ENCODE results near the gene SP140. TPM values are rescaled to one million over a fixed set of nuclear protein-coding genes. Genes with fewer than 3 reads are reported as not detected.

SP140 gene
- total RNA-seq, 2 experiments from 2014 or later = 4.8 to 6.4 TPM

- DNase-seq (ENCODE audit: low spot score) = no peak
- POLR2A ChIA-PET = interaction anchor here (0.9 to 1.3 kb wide), 2 partner anchors 17 to 24 kb away, joined by 3 read pairs; no protein-coding TSS in a partner anchor
- no peaks in the 10 kb centered on the region for H4K20me1 ChIP-seq (ENCODE audit: insufficient read depth, low read length)
- no peaks in the 10 kb centered on the region; the same call in 1 of the 2 replicates for H3K79me2 ChIP-seq (ENCODE audit: insufficient read depth, low read depth, low read length)
- H3K36me3 ChIP-seq (ENCODE audit: insufficient read depth, low read length) = peaks cover 22% of the 10 kb centered on the region; the same call in 1 of the 2 replicates
- no TSS peak for BruUV-seq (replicated peaks)
- peaks cover 3% of the 10 kb centered on the region for H3K4me1 ChIP-seq (ENCODE audit: insufficient read depth, low read length, poor library complexity, severe bottlenecking)
- peaks cover 15% of the 10 kb centered on the region; the same call in 1 of the 2 replicates for H3K9me3 ChIP-seq (ENCODE audit: low read length)
- no peaks in the 10 kb centered on the region for H3K9me2 ChIP-seq (ENCODE audit: insufficient read depth, low read length)
- H3K4me3 ChIP-seq (ENCODE audit: low read depth, low read length, poor library complexity, severe bottlenecking) = no peak overlapping the region
- TF ChIP-seq EZH2phosphoT487 (IDR thresholded peaks at IDR 0.05; ENCODE audit: borderline replicate concordance, low read depth, low read length) (no peak), CTCF (conservative IDR thresholded peaks at IDR 0.05; ENCODE audit: low read length) (no peak)
- H3K27ac ChIP-seq (ENCODE audit: low read depth, low read length, poor library complexity, severe bottlenecking) = no peak overlapping the region
- CTCF ChIA-PET (ENCODE audit: unreplicated experiment) = no interaction called here
- H2AFZ ChIP-seq (ENCODE audit: low read length) = no peak overlapping the region
- intact Hi-C loops (cut with micrococcal nuclease; ENCODE audit: unreplicated experiment) = no loop called here
- H3K4me2 ChIP-seq (ENCODE audit: low read length) = no peak overlapping the region
These were observed 118.2 kb downstream of the SP140 start for GRCh38 chr2:230343747-230344146.

- CTCF ChIA-PET (ENCODE audit: unreplicated experiment) = no interaction called here
- Histone ChIP-seq H3K4me2 (ENCODE audit: low read length) (no peak overlapping the region), H3K79me2 (ENCODE audit: insufficient read depth, low read depth, low read length) (no peaks in the 10 kb centered on the region; the same call in 1 of the 2 replicates), H3K9me2 (ENCODE audit: insufficient read depth, low read length) (no peaks in the 10 kb centered on the region), H2AFZ (ENCODE audit: low read length) (no peak overlapping the region), H3K4me1 (ENCODE audit: insufficient read depth, low read length, poor library complexity, severe bottlenecking) (peaks cover 3% of the 10 kb centered on the region), H3K4me3 (ENCODE audit: low read depth, low read length, poor library complexity, severe bottlenecking) (no peak overlapping the region), H3K36me3 (ENCODE audit: insufficient read depth, low read length) (peaks cover 22% of the 10 kb centered on the region; the same call in 1 of the 2 replicates), H3K27ac (ENCODE audit: low read depth, low read length, poor library complexity, severe bottlenecking) (no peak overlapping the region), H3K9me3 (ENCODE audit: low read length) (peaks cover 15% of the 10 kb centered on the region; the same call in 1 of the 2 replicates), H4K20me1 (ENCODE audit: insufficient read depth, low read length) (no peaks in the 10 kb centered on the region)
- TF ChIP-seq CTCF (conservative IDR thresholded peaks at IDR 0.05; ENCODE audit: low read length) (no peak), EZH2phosphoT487 (IDR thresholded peaks at IDR 0.05; ENCODE audit: borderline replicate concordance, low read depth, low read length) (no peak)
- intact Hi-C loops (cut with micrococcal nuclease; ENCODE audit: unreplicated experiment) = no loop called here
- POLR2A ChIA-PET = interaction anchor here (0.9 to 1.4 kb wide), 2 partner anchors 16 to 110 kb away, joined by 3 to 4 read pairs; no protein-coding TSS in a partner anchor
- DNase-seq (ENCODE audit: low spot score) = no peak
- no TSS peak for BruUV-seq (replicated peaks)
These were observed 120.9 kb downstream of the SP140 start for GRCh38 chr2:230346465-230346864.

GRCh38 chr2:230346921-230347533 lies 121.5 kb downstream of the SP140 start:
- H2AFZ ChIP-seq (ENCODE audit: low read length) = no peak overlapping the region
- H3K27ac ChIP-seq (ENCODE audit: low read depth, low read length, poor library complexity, severe bottlenecking) = no peak overlapping the region
- ChIA-PET CTCF (ENCODE audit: unreplicated experiment) (interaction anchor here (1.2 kb wide), 1 partner anchor 15 kb away, joined by 4 read pairs; no protein-coding TSS in a partner anchor), POLR2A (interaction anchor here (0.9 to 1.4 kb wide), 2 partner anchors 15 to 110 kb away, joined by 3 to 4 read pairs; no protein-coding TSS in a partner anchor)
- H3K36me3 ChIP-seq (ENCODE audit: insufficient read depth, low read length) = peaks cover 22% of the 10 kb centered on the region; the same call in 1 of the 2 replicates
- no peak overlapping the region for H3K4me2 ChIP-seq (ENCODE audit: low read length)
- intact Hi-C loops (cut with micrococcal nuclease; ENCODE audit: unreplicated experiment) = no loop called here
- peaks cover 3% of the 10 kb centered on the region for H3K4me1 ChIP-seq (ENCODE audit: insufficient read depth, low read length, poor library complexity, severe bottlenecking)
- BruUV-seq (replicated peaks) = no TSS peak
- no peak for DNase-seq (ENCODE audit: low spot score)
- no peaks in the 10 kb centered on the region for H3K9me2 ChIP-seq (ENCODE audit: insufficient read depth, low read length)
- no peak for TF ChIP-seq CTCF (conservative IDR thresholded peaks at IDR 0.05; ENCODE audit: low read length)
- no peak for TF ChIP-seq EZH2phosphoT487 (IDR thresholded peaks at IDR 0.05; ENCODE audit: borderline replicate concordance, low read depth, low read length)
- no peaks in the 10 kb centered on the region for H4K20me1 ChIP-seq (ENCODE audit: insufficient read depth, low read length)
- H3K9me3 ChIP-seq (ENCODE audit: low read length) = peaks cover 15% of the 10 kb centered on the region; the same call in 1 of the 2 replicates
- H3K4me3 ChIP-seq (ENCODE audit: low read depth, low read length, poor library complexity, severe bottlenecking) = no peak overlapping the region
- H3K79me2 ChIP-seq (ENCODE audit: insufficient read depth, low read depth, low read length) = no peaks in the 10 kb centered on the region; the same call in 1 of the 2 replicates

All from OCI-LY7 (cell line).